ENCODE data around the gene KCNMA1.

Gene KCNMA1

GRCh38 chr10:77348751-77349150 is 288.9 kb downstream of the KCNMA1 start:
- Histone ChIP-seq H3K36me3 (ENCODE audit: low read length) (no peaks in the 10 kb centered on the region), H4K20me1 (ENCODE audit: low read depth, low read length) (no peaks in the 10 kb centered on the region), H2AFZ (ENCODE audit: low read depth, low read length, severe bottlenecking) (no peak overlapping the region), H3F3A (ENCODE audit: insufficient read depth) (no peaks in the 10 kb centered on the region), H3K4me2 (ENCODE audit: low read depth, low read length, poor library complexity, severe bottlenecking) (no peak overlapping the region), H3K27ac (ENCODE audit: low read depth, low read length) (no peak overlapping the region), H3K9ac (ENCODE audit: low read length) (no peak overlapping the region), H3K79me2 (ENCODE audit: insufficient read depth, low read length) (no peaks in the 10 kb centered on the region), H3K27me3 (ENCODE audit: low read length) (no peaks in the 10 kb centered on the region), H3K9me3 (ENCODE audit: insufficient read depth, low read length) (no peaks in the 10 kb centered on the region), H3K9me2 (replicated peaks; ENCODE audit: insufficient read depth, low read length) (no peaks in the 10 kb centered on the region), H3K4me3 (ENCODE audit: insufficient read depth, low read length, poor library complexity, severe bottlenecking) (no peak overlapping the region)
- TF ChIP-seq, protein P1, sequence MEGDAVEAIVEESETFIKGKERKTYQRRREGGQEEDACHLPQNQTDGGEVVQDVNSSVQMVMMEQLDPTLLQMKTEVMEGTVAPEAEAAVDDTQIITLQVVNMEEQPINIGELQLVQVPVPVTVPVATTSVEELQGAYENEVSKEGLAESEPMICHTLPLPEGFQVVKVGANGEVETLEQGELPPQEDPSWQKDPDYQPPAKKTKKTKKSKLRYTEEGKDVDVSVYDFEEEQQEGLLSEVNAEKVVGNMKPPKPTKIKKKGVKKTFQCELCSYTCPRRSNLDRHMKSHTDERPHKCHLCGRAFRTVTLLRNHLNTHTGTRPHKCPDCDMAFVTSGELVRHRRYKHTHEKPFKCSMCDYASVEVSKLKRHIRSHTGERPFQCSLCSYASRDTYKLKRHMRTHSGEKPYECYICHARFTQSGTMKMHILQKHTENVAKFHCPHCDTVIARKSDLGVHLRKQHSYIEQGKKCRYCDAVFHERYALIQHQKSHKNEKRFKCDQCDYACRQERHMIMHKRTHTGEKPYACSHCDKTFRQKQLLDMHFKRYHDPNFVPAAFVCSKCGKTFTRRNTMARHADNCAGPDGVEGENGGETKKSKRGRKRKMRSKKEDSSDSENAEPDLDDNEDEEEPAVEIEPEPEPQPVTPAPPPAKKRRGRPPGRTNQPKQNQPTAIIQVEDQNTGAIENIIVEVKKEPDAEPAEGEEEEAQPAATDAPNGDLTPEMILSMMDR (IDR thresholded peaks at IDR 0.05; ENCODE audit: insufficient read depth, low read length, poor library complexity, severe bottlenecking) = no peak
- TF ChIP-seq EZH2phosphoT487 (conservative IDR thresholded peaks at IDR 0.05; ENCODE audit: low read length) = no peak

DNA sequence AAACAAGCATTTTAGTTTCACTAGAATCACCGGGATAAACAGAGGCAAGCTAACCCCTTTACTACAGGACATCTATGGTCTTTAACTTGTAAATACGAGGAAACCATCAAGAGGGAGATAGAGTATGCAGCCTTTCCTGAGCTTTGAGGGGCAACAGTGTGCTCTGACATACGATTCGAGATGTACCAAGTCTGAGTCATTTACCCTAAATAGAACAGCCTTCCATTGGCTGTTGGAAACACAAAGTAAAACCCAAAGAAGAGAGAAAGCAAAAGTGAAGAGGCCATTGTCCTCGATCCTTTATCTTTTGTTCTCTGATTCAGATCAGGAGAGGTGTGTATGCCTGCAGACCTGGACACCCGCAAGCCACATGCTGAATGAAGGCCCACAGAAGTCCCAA is 289.5 kb downstream of the KCNMA1 start:
- TF ChIP-seq EZH2phosphoT487 (conservative IDR thresholded peaks at IDR 0.05; ENCODE audit: low read length) = no peak
- TF ChIP-seq, protein P1 (IDR thresholded peaks at IDR 0.05; ENCODE audit: insufficient read depth, low read length, poor library complexity, severe bottlenecking) = no peak
- H3K36me3 ChIP-seq (ENCODE audit: low read length) = no peaks in the 10 kb centered on the region
- no peaks in the 10 kb centered on the region for H3K9me3 ChIP-seq (ENCODE audit: insufficient read depth, low read length)
- H3F3A ChIP-seq (ENCODE audit: insufficient read depth) = no peaks in the 10 kb centered on the region
- no peaks in the 10 kb centered on the region for H3K9me2 ChIP-seq (replicated peaks; ENCODE audit: insufficient read depth, low read length)
- H2AFZ ChIP-seq (ENCODE audit: low read depth, low read length, severe bottlenecking) = no peak overlapping the region
- H3K4me3 ChIP-seq (ENCODE audit: insufficient read depth, low read length, poor library complexity, severe bottlenecking) = no peak overlapping the region
- H3K9ac ChIP-seq (ENCODE audit: low read length) = no peak overlapping the region
- H3K27me3 ChIP-seq (ENCODE audit: low read length) = no peaks in the 10 kb centered on the region
- H4K20me1 ChIP-seq (ENCODE audit: low read depth, low read length) = no peaks in the 10 kb centered on the region
- no peaks in the 10 kb centered on the region for H3K79me2 ChIP-seq (ENCODE audit: insufficient read depth, low read length)
- no peak overlapping the region for H3K4me2 ChIP-seq (ENCODE audit: low read depth, low read length, poor library complexity, severe bottlenecking)
- H3K27ac ChIP-seq (ENCODE audit: low read depth, low read length) = no peak overlapping the region

- no peak for TF ChIP-seq EZH2phosphoT487 (conservative IDR thresholded peaks at IDR 0.05; ENCODE audit: low read length)
- TF ChIP-seq, protein P1 (IDR thresholded peaks at IDR 0.05; ENCODE audit: insufficient read depth, low read length, poor library complexity, severe bottlenecking) = no peak
- Histone ChIP-seq H3K9me3 (ENCODE audit: insufficient read depth, low read length) (no peaks in the 10 kb centered on the region), H4K20me1 (ENCODE audit: low read depth, low read length) (no peaks in the 10 kb centered on the region), H3F3A (ENCODE audit: insufficient read depth) (no peaks in the 10 kb centered on the region), H3K27ac (ENCODE audit: low read depth, low read length) (no peak overlapping the region), H3K79me2 (ENCODE audit: insufficient read depth, low read length) (no peaks in the 10 kb centered on the region), H3K36me3 (ENCODE audit: low read length) (no peaks in the 10 kb centered on the region), H3K4me2 (ENCODE audit: low read depth, low read length, poor library complexity, severe bottlenecking) (no peak overlapping the region), H3K27me3 (ENCODE audit: low read length) (no peaks in the 10 kb centered on the region), H2AFZ (ENCODE audit: low read depth, low read length, severe bottlenecking) (no peak overlapping the region), H3K9ac (ENCODE audit: low read length) (no peak overlapping the region), H3K9me2 (replicated peaks; ENCODE audit: insufficient read depth, low read length) (no peaks in the 10 kb centered on the region), H3K4me3 (ENCODE audit: insufficient read depth, low read length, poor library complexity, severe bottlenecking) (no peak overlapping the region)
Measured at GRCh38 chr10:77347052-77347451, 290.6 kb downstream of the KCNMA1 start.

Data from SU-DHL-6 (cell line).